GM21528 (cell line): ENCODE measurements around the gene ADNP.
"Not testable (repeated sequence)": the region's sequence is repeated elsewhere in the genome, so short reads cannot be mapped to it uniquely, and the experiment has no call there.

ENCODE experiments used
- ATAC-seq: cut with Tn5 transposase; IDR thresholded peaks from one replicate; pipeline ENCODE4 v1.9.1; 2021; ENCODE audit warnings: mild to moderate bottlenecking, moderate library complexity; ENCODE audit not compliant: unreplicated experiment, low FRiP score

Gene ADNP

DNA sequence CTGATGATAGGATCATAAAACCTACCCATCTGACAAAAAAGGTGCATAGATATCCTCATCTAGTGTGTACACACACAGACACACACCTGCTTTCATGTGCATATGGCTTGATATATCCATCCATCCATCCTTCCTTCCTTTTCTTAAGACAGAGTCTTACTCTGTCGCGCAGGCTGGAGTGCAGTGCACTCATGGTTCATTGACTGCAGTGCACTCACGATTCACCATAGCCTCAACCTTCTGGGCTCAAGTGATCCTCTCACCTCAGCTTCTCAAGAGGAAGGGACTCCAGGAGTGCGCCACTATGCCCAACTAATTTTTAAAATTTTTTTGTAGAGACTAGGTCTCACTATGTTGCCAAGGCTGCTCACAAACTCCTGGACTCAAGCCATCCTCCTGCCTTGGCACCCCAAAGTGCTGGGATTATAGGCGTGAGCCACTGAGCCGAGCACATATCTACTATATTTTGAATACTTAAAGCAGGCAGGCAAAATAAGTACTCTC, 27.1 kb downstream of the ADNP start:
- no peak for ATAC-seq

DNA sequence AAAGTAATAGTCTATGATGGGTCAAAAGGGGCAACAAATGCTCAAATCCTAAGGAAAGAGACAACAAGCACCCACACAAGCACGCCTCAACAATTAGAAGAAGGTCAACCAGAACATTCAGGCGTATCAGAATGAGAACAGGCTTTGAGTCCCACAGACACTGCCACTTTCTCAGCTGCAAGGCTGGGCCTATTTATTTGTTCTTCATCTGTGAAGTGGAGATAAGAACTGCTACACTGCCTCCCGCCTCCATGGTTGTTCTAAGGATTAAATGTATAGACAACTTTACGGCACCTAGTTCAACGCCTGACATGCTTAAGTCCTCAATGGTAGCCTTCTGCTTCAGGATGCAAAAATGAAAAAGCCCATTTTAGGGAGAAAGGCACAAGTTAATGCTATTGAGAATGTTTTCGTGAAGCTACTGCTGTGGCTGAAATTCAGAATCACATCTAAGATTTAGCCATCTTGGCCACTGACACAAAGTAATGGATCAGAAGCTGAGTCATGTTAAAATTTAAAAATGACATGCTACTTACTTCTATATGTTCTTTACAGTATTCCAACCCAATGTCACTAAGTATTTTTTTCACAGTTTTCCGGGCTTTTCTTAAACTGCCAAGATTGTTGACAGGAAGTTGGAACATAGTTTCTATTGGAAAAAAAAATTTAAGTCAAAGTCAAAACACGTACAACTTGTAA, 27.7 kb downstream of the ADNP start:
- no peak for ATAC-seq

DNA sequence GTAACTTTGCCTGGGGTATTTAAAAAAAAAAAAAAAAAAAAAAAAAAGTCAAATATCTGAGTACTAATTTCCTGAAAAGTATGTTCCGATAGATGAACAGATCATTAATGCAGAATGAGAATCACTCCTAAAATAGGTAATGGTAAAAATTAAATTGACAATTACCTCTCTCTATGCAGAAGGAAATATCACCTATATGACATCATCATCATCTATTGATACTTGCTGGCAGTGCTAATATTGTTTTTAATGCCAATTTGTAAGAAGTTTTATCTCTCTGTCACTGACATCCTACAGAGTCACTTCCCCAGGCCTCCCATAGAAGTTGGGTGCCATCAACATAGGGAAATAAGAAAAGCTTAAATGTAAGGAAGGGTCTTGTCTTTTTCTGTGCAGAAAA, 29.9 kb downstream of the ADNP start:
- no peak for ATAC-seq

DNA sequence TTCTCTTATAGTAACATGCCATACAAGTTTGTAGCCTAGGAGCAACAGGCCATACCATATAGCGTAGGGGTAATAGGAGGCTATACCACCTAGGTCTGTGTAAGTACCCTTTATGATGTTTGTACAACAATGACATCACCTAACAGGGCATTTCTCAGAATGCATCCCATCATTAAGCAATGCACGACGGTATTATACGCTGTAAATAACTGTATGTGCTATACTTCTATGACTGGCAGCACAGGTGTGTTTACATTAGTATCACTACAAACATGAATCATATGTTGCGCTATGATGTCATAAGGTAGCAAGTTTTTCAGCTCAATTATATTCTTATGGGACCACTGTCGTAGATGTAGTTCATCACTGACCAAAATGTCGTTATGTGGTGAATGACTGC, 31.0 kb downstream of the ADNP start:
- ATAC-seq: no peak

DNA sequence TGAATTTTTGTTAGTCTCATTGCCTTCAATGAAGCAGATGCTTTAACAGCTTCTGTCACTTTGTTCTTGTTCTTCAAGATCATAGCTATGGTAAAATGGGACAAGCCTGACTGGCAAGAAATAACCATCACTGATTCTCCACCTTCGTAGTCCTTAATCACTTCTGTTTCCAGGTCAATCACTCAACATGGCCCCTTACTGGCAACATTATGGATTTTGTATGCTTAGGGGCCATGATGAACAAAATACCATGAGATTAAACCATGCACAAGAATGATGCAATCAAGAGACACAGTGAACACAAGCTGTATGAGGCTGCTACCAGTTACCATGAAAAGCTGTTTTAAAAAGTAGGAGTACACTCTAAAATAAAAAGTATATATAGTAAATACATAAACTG, 32.8 kb downstream of the ADNP start:
- no peak for ATAC-seq

DNA sequence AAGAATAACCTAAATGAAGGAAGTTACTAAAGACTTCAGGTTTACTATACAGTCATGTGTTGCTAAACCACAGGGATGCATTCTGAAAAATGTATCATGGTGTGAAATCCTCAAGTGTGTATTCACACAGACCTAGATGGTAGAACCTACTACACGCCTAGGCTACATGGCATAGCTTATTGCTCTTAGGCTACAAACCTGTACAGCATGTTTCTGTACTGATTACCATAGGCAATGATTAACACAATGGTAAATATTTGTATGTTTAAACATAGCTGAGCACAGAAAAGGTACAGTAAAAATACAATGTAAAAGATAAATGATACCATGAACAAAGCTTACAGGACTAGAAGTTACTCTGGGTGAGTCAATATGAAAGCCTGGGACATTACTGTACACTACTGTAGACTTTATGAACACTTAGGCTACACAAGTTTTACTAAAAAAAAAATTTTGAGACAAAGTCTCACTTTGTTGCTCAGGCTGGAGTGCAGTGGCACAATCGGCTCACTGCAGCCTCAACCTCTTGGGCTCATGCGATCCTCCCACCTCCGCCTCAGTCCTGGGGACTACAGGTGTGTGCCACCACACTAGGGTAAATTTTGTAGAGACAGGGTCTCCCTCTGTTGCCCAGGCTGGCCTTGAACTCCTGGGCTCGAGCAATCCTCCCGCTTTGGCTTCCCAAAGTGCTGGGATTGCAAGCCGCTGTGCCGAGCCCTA, 36.0 kb downstream of the ADNP start:
- ATAC-seq: no peak

DNA sequence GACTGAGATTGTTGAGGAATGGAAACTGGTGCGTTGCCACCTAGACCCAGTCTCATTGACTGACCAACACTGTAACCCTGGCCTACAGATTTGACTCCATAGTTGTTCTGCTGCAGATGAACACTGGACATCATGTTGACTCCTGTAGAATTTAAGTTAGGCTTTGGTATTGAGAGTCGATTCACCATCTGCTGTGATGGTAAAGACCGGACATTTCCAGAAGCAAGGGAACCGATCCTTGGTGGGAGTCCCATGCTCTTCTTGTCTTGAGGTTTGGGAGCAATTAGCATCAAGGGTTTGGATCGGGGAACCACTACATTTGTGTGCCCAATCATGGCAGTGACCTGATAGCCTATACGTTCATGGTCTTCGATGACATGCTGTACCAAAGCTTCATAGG, 37.6 kb downstream of the ADNP start:
- no peak for ATAC-seq

DNA sequence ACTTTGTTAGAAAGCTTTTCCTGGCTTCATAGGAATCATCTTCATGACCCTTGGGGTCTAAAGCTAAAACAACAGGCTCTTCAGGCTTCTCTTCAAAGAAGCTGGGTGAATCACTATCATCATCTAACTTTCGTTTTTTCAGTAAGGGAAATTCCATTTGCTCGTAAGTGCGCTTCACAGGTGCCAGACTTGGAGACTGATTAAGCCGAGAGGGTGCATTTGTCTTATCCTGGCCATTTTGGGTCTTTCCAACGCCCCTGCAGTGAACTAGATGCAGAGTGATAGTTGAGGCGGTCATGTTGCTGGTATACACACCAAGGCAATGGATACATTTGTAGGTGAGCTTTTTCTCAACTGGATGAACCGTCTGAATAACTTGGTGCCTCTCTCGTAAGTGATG, 38.8 kb downstream of the ADNP start:
- ATAC-seq: no peak

DNA sequence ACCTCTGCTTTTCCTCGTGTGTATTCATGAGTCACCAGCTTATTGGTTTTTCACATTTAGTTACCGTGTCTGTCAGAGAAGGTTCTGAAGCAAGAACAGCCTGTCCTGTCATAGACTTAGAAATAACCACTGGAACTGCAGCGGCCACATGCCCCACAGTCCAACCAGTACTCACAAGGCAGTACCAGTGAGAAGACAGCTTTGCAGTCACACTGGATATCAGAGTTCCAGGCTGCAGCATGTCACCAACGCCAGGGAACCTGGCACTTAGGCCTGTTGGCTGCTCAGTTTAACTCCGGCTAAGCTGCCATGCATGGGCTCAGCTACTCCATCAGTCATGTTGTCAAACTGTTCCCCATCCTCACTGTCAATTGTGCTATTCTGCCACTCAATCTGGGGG, 40.1 kb downstream of the ADNP start:
- no peak for ATAC-seq

DNA sequence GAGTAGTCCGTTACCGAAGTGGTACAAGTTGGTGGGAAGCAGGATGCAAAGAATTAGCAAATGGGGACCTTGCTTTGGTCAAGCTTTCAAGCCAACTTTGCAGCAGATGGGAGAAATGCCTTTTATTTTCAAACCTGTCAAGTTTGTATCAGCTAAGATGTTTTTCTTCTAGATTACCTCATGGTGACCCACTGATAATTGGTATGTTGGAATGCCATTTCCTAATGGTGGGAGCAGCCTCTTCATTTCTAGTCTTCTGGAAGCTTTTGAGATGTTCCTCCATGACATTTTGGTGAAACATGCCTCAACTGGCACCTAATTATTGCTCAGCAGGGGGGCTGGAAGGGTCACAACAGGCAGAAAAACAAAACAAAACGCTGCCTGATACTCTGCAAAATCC, 43.7 kb downstream of the ADNP start:
- ATAC-seq: no peak

DNA sequence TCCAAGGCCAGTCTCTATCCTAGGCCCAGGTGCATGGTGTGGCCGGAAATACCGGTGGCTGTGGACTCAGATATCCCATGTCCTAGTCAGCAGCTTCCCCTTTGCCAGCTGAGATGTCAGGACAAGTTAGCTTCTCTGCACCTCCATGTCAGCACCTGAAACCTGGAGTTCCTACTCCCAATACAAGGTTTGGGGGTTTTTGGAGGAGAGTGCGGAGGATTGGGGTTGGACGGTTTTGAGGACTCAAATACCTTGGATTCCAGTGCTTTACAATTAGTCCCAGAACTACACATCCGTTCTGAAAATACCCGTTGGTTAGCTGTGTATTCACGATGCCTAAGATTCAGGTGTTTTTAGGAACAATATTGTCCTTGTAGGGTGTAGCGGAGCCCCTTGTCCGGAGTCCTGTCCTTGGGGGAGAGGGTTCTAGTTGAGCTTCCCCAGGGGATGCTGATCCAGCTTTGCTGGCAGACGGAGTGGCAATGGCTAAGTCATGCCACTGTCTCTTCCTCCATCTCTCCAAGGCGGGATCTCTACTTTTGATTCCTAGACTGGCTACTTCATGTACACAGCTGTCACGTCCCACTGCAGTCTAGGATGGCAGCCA, 45.0 kb downstream of the ADNP start:
- ATAC-seq: no peak

DNA sequence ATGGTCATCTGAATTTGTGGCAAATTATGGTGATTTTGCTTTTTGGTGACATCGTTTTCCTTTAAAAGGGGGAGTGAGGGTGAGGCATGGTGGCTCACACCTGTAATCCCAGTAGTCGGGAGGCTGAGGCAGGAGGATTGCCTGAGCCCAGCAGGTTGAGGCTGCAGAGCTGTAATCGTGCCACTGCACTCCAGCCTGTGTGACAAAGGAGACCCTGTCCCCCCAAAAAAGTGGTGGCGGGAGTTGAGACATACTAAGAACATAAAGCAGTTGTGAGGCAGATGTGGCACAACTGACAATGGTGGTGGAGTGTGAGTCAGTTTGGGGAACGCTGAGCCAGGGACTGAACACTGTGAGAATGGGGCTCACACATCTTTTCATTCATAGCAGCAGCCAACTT, 45.5 kb downstream of the ADNP start:
- ATAC-seq: no peak

DNA sequence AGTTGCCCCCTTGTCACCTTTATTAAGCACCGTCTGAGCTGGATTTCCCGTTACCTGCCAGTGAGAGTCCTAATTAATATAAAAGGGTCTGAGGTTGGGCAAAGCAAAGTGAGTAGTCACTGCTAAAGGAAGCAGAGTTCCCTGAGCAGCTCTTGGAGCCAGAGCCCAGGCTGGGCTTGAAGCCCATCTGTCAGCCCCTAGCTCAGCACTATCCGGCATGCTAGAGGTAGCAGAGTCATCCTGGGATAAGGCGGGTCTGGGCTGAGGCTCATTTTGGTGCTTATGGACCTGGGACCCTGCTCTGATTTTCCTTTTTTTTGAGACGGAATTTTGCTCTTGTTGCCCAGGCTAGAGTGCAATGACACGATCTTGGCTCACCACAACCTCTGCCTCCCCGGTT, 46.2 kb downstream of the ADNP start:
- ATAC-seq: no peak

DNA sequence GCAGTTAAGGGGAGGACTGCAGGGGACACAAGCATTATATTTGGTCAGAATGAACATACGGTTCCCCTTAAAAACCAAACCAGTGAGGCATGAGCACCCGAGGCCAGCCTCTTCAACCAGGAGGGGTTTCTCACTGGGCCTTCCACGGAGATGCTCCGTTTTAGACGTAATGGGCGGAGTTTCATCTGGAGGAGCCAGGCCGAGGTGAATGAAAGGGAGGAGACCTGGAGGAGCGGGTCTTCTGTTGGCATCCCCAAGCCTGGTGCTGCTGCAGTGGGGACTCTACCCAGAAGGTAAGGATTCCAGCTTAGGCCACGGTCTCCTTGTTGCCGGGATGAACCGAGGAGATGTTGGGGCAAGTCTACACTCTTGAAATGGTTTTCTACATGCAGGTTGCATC, 47.4 kb downstream of the ADNP start:
- ATAC-seq: no peak

DNA sequence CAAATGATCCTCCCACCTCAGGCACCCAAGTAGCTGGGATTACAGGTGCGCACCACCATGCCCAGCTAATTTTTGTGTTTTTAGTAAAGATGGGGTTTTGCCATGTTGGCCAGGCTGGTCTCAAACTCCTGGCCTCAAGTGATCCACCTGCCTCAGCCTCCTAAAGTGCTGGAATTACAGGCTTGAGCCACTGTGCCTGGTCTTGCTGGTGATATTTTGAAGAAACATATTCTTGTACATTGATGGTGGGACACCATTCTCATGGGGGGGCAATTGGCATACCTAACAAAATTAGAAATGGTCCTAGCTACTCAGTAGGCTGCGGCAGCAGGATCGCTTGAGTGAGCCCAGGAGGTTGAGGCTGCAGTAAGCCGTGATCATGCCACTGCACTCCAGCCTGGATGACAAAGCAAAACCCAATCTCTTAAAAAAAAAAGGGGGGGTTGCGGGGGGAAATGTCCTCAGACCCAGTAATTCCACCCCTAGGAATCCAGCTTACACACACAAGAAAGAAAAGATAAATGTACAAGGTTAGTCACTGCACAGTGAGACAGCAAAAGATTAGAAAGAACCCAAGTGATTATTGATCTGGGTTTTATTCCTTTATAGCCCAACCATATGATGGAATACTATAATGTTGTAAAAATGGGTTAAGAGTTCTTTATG, 49.3 kb downstream of the ADNP start:
- not testable (repeated sequence) for ATAC-seq

DNA sequence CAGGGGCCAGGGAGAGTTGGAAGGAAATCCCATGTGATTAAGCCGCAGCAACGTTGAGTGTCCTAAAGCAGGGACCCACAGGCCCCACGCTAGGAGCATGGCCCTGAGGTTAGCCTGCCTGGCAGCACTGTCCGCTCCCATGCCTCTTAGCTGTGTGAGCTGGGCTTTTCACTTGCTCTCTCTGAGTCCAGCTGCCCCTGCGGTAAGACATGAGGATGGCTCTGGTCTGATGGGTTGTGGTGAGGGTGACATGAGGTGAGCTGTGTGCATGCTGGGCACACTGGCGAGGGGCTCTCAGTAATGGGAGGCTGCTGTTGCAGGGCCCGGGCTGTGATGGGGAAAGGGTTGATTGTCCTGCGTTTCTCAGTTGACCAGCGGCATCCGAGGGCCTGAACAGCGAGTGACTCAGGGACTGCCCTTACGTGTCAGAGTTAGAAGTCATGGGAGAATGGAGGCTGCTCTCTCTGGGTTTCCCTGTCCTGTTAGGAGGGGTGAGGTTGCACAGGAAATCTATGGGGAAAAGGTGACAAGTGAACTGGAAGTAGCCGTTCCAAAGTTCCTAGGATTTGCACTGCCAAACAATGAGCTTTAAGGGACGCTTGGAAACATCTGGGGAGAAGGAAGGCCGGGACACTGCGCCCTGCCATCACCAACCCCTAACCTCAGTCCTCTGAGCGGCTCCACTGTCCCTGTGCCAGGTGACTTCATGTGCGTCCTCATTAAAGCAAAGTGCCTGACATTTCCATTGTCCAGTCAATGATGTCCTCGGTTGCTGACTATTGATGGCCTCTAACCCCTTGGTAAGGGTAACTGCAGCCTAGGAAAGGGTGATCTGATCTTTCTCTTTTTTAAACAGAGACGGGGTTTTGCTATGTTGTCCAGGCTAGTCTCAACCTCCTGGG, 51.3 kb downstream of the ADNP start:
- ATAC-seq: no peak

DNA sequence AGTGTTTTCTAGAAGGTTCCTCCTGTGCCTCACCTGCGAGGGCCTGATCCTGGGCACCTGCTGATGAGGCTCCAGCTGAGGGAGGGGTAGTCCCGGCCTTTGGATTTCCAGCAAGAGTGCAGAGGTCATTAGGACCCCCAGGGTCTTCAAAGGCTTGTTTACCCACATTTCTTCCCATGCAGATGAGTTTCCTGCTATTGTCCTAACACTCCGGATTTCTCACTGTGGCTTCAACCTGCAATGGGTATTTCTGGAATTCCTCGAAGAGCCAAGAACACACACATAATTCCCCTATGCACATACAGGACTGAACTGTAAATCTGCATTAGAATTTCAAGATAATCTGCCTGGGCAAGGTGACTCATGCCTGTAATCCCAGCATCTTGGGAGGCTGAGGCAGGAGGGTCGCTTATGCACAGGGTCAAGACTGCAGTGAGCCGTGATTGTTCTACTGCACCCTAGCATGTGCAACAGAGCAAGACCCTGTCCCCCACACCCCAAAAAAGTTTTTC, 53.9 kb downstream of the ADNP start:
- no peak for ATAC-seq

DNA sequence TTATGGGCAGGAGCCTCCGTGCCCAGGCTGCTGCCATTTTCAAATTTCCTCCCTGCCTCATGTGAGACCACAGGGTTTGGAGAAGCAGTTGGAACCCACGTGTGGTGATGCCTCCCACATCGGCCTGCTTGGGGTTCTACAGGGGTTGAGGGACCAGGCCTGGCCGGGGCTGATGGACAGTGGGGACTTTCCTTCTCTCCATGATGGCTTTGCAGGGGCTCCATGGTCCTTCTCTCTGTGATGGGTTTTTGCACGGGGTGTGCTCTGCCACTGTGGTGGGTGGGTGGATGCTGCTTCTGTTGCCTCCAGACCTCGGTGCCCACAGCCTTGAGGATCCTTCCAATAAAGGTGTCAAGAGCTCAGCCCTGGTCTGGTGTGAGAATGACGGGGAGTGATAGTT, 54.4 kb downstream of the ADNP start:
- no peak for ATAC-seq

DNA sequence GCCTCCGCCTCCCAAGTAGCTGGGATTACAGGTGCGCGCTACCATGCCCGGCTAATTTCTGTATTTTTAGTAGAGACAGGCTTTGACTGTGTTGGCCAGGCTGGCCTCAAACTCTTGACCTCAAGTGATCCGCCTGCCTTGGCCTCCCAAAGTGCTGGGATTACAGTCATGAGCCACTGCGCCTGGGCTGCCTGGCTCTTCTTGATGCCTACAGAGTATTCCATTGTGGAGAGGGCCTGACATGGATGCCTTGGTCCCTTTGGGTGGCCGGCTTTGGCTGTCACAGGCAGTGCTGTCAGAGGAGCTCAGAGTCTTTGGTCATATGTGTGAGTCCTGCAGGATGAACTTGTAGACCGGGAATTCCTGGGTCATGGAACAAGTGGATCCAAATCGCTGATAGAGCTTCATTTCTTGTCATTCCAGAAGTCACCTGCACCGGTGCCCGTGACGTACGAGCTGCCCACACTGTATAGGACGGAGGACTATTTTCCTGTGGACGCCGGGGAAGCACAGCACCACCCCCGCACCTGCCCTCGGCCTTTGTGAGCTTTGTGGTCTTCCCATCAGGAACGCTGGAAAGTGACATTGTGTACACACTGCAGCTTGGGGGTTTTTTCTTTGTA, 55.1 kb downstream of the ADNP start:
- no peak for ATAC-seq
